ENCODE measurements around the gene TBC1D22A.

The TBC1D22A gene

DNA sequence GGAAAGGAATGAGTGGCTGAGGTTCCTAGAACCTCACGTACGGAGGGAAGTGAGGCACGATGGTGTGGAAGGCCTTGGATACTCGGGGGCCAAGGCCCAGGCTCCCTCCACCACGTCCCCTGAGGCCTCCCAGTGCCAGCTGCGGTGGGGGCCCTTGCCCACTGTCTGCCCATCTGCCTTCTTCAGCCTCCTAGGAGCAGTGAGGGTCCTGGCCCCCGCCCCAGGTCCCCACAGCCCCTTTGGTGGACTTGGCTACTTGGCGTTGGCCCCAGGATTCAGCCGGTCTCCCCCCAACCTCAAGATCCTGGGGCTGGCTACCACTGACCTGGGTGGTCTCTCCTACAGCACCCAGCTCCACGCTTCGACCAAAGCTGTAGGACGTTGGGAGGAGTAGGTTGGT lies 373.6 kb downstream of the TBC1D22A start:
- TF ChIP-seq CTCF (IDR thresholded peaks at IDR 0.05), result no peak

DNA sequence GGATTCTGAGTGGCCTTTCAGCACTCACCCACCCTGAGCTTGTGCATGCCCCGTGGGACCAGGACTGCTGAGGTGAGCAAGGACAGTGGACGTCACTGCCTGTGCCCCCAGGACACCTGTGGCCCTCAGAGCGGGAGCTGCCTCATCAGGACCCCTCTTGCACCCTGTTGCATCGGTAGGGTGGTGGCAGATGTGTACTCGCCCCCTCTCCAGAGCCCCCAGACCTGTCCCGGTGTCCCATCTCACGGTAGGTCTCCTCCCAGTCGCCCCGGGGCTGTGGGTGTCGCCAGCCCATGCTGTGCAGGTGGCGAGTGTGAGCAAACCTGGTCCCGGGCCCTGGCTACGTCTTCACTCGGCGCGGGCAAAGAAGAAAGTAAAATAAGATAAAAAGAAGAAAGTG lies 374.2 kb downstream of the TBC1D22A start:
- no peak for TF ChIP-seq CTCF (IDR thresholded peaks at IDR 0.05)

GRCh38 chr22:47139013-47139789 lies 376.8 kb downstream of the TBC1D22A start:
- TF ChIP-seq CTCF (IDR thresholded peaks at IDR 0.05), result no peak

DNA sequence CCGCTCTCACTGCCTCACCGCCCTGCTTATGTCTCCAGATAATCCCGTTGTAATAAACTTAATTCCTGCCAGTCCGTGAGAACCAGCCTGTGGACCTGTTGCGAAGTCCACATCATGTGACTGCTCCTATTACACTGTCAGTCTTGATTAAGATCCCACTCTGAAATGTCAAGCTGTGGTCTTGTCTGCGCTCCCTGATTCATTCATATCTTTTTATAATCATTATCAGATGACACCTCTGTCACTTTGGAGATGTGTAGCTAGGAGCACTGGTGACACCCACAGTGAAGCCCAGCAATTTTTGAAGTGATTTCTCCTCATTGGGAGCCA lies 377.3 kb downstream of the TBC1D22A start:
- TF ChIP-seq CTCF (IDR thresholded peaks at IDR 0.05), result no peak

GRCh38 chr22:47142427-47143046 lies 380.1 kb downstream of the TBC1D22A start:
- no peak for TF ChIP-seq CTCF (IDR thresholded peaks at IDR 0.05)

DNA sequence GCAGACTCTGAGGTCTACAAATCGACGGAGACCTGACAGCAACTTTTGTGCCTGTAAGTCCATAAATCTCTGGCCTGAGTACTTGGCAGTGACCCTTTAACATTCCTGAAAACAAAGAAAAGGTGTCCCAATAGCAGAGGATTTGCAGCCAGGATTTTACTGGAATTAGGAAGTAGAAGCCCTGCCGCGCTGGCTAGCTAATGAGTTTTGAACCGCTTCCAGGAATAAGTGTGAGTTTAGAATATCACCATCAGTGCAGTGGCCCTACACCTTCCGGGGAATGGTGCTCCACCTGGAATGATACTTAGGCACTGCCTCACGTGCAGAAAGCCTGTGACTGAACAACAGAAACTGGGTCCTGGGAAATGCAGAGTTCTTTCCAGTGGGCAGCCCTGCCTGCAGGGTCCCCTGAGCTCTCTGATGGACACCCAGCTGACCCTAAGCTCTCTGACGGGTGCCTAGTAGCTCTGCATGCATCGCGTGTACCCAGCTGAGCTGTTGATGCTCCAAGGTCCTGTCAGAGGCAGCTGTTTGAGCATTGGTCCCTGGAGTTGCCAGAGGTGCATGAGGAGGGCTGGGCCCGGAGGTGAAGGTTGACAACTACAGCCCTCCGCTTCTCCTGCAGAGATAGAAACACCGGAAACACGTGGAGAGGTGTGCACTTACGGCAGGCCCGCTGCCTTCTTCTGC lies 380.9 kb downstream of the TBC1D22A start:
- no peak for TF ChIP-seq CTCF (IDR thresholded peaks at IDR 0.05)

GRCh38 chr22:47144076-47144765 lies 381.8 kb downstream of the TBC1D22A start:
- no peak for TF ChIP-seq CTCF (IDR thresholded peaks at IDR 0.05)
